ENCODE results near the gene RETREG3. TPM values are rescaled to one million over a fixed set of nuclear protein-coding genes. Genes with fewer than 3 reads are reported as not detected.

The RETREG3 gene
- total and polyA plus RNA-seq, 2 of the 13 experiments (the other 11 are each of a cell fraction or from before 2014, with no cell fraction given): 47.0 to 55.8 TPM

GRCh38 chr17:42561897-42562387, 47.2 kb downstream of the RETREG3 start, which contains the start of gene COASY (continued):
- TF ChIP-seq CEBPG (CRISPR knock-in tag; IDR thresholded peaks at IDR 0.05): peak; percentile 77
- TF ChIP-seq ZNF546 (CRISPR knock-in tag; conservative IDR thresholded peaks at IDR 0.05): 0 out of 2 replicates have a peak, but pooled peaks have one; percentile 24
- TF ChIP-seq ZFP91 (CRISPR knock-in tag; IDR thresholded peaks at IDR 0.05; ENCODE audit: borderline replicate concordance): peak; percentile 65
- peak; percentile 52; the same call in 1 of the 2 replicates for TF ChIP-seq ZNF609 (CRISPR knock-in tag; IDR thresholded peaks at IDR 0.05; ENCODE audit: borderline replicate concordance)
- no peak for TF ChIP-seq ZNF644 (CRISPR knock-in tag; IDR thresholded peaks at IDR 0.05; ENCODE audit: low read depth)
- TF ChIP-seq ZEB1 (IDR thresholded peaks at IDR 0.05; ENCODE audit: insufficient replicate concordance, low read depth): no peak
- peak; percentile 88 for TF ChIP-seq YEATS4 (CRISPR knock-in tag; IDR thresholded peaks at IDR 0.05; ENCODE audit: borderline replicate concordance)
- TF ChIP-seq FOXK1 (CRISPR knock-in tag; IDR thresholded peaks at IDR 0.05; ENCODE audit: borderline replicate concordance, low read depth): peak; percentile 96; the same call in 1 of the 2 replicates
- peak; percentile 50 for TF ChIP-seq RBM22 (optimal IDR thresholded peaks at IDR 0.05; ENCODE audit: low read length)
- TF ChIP-seq ELF3 (CRISPR knock-in tag; IDR thresholded peaks at IDR 0.05): peak; percentile 98
- TF ChIP-seq MAF1 (CRISPR knock-in tag; IDR thresholded peaks at IDR 0.05; ENCODE audit: borderline replicate concordance): peak; percentile 95; the same call in 1 of the 2 replicates
- TF ChIP-seq MAZ (IDR thresholded peaks at IDR 0.05; ENCODE audit: borderline replicate concordance, low read depth, low read length): 0 out of 2 replicates have a peak, but pooled peaks have one; percentile 20
- peak; percentile 84 for TF ChIP-seq MAZ (CRISPR knock-in tag; IDR thresholded peaks at IDR 0.05; ENCODE audit: low read depth)
- no peak for TF ChIP-seq TCF7L2 (IDR thresholded peaks at IDR 0.05; ENCODE audit: low read depth, low read length)
- peak; percentile 76; the same call in 1 of the 2 replicates for TF ChIP-seq PRDM10 (CRISPR knock-in tag; IDR thresholded peaks at IDR 0.05; ENCODE audit: low read depth)
- TF ChIP-seq GMEB1 (CRISPR knock-in tag; IDR thresholded peaks at IDR 0.05; ENCODE audit: borderline replicate concordance): peak; percentile 89
- peak; percentile 74 for TF ChIP-seq HCFC1 (IDR thresholded peaks at IDR 0.05; ENCODE audit: low read depth, low read length)
- no peak for TF ChIP-seq KDM6A (CRISPR knock-in tag; IDR thresholded peaks at IDR 0.05; ENCODE audit: low read depth)

Measured in HepG2 (cell line).